IPS-11a (cell line): ENCODE data around the gene PPP2R2D.
A peak's percentile ranks its signal among the peaks of the same experiment; 100 is the strongest.
"Not testable (repeated sequence)": the region's sequence is repeated elsewhere in the genome, so short reads cannot be mapped to it uniquely, and the experiment has no call there.

ENCODE experiments used
- H3K4me3 ChIP-seq: one replicate; pipeline ENCODE4 v1.5.1; 2013; ENCODE audit warnings: low read depth, low read length, control low read depth

PPP2R2D gene

DNA sequence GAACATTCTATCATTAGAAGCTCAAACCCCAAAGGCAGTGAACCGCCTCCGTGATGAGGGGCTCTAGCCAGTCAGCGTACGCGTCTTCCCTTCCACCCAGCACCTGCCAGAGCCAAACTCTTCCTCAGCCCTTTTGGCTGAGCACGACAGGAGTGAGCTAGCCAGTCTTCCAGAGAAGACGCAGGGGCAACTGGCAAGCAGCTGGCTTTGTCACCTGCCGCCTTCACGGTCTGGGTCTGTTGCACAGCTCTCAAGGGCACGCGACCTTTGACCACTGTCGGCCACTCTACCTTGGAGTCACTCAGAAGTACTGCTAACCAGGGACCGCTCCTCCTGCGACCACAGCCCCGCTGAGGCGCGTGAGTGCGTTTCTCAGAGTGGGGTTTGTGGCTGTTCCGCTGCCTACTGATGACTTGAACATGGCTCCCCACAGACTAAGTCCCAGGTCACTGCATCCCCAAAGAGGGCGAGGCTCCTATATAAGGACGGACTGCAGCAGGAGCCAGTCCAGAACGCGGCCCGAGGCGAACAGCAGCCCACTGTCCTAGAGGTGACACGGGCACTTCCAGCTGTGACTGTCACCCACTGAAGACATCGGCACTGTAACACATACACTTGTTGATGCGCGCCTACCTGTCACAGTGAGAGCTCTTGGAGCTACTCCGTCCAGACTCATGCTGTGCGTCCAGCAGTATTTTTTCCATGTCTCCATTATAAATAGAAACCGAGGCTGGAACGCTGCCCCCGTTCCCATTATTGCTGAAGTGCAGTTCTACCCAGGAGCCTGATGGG, 72.5 kb downstream of the PPP2R2D start:
- H3K4me3 ChIP-seq, result no peak overlapping the region

DNA sequence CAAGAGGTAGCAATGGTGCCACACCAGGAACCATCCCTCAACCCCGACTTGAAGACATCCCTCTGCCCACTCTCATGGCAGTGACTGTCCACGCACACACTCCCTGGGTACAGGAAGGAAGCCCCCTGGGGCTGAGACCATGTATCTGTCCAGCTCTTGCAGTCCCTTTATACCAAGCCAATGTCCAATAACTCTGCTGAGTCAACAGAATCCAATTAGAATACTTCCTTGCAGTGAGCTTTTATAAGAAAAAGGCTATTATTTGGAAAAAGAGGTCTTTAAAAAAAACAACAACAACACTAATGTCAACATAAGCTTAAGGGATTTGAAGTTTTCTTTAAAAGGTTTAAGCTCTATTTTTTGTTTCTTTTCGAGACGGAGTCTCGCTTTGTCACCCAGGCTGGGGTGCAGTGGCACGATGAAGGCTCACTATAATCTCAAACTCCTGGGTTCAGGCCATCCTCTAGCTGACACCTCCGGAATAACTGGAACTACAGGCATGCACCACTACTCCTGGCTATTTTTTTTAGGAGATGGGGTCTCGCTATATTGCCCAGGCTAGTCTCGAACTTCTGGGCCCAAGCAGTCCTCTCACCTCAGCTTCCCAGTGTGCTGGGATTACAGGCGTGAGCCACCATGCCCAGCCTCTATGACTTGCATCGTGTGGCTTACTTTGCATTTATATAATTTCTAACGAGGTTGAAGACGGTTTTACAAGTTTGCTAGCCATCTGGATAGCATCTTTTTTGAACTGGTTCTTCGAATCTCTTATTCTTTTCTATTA, 73.4 kb downstream of the PPP2R2D start:
- H3K4me3 ChIP-seq, result no peak overlapping the region

DNA sequence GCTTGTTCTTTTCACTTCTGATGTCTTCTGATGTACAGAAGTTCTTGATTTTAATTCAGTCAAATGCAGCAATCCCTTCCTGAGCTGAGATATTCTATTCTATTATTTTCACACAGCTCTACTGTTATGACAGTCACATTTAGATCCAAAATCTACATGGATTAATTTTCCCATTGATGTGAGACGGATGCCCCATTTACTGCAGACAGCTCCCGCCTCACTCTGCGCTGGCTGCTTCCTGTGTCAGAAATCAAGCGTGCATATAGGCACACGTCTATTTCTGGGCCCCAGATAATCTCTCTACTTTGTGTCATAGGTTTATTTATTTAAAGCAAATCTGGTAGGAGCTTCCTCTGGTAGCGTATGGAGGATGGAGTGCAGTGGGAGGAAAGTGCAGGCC, 74.2 kb downstream of the PPP2R2D start:
- H3K4me3 ChIP-seq, result no peak overlapping the region

DNA sequence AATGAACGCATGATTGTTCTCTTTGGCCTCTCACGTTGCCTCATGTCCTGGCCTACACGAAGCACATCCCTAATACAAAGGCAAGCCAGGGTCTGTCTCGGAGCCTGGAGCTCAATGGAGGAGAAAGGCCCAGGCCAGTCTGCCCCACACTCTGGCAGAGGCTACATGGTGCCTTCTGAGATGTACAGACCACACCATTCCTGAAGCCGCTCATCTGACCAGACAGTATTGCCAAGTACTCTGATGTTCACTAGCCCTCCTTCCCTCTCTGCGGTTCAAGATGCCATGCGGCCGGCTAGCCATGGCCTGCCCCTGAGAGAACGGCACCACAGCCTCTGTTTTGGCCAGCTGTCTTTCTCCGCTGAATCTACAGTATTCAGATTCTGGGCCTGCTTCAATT, 75.0 kb downstream of the PPP2R2D start:
- H3K4me3 ChIP-seq, result no peak overlapping the region

DNA sequence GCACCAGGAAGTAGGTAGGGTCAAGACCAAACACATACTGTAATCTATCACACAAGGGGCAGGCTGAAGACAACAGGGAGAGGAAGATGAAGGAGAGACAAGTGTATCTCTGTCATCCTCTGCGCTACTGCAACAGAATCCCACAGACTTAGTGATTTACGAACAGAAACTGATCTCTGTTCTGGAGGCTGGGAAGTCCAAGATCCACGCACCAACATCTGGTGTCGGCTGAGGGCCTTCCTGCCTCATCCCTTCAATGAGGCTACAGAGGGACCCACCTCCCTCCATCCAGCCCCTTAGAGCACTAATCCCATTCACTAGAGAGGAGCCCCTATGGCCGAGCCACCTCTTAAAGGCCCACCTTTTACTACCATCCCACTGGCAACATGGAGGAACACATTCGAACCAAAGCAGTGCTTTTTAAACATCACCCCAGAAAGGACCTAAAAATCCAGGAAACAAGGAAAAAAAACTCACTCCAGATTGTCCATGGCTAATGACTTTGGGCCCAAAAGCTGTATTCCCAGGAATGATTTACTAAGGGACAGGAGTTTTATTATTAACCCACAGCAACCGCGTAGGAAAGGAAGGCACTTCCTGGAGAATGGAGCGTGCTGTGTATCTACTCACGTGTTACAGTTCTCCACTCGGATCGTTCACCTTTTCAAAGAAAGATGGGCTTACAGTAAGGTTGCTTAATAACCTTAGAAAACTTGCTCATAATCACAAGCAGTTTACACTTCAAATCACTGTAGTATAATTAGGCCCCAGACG, 76.7 kb downstream of the PPP2R2D start:
- no peak overlapping the region for H3K4me3 ChIP-seq

DNA sequence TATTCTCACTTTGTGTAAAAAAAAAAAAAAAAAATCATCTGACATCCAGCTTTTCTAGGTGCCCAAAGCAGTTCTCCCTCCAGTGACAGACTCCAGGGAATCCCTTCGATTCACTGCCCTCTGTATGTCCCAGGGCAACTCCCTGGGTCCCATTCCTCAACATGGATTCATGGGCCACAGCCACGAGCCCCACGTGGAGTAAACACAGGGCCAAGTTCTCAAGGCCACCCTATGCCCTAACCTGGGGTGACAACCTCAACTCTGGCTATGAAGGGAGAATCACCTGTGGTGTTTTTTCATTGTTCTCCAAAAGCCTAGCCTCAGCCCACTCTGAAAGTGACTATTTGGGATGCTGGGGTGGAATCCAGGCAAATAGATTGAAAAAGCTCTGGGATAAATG, 77.6 kb downstream of the PPP2R2D start:
- no peak overlapping the region for H3K4me3 ChIP-seq

DNA sequence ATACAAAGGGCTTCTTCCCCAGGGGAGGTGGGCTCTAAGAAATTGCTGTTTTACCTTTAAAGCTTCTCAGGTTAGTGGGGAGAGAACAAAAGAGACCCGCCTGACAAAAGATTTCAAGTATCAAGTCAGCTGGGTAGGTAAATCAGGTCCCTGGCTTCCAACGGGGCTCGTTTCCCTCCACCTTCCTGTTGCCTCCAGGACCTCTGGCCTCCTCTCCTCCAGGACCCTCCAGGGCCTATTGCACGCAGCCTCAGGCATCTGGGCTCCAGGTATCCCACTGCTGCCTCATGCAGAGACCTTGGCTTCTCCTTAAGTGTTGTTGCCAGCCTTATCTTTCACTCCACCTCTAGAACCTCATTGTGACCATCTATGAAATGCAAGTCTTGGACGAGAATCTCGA, 78.0 kb downstream of the PPP2R2D start:
- no peak overlapping the region for H3K4me3 ChIP-seq

DNA sequence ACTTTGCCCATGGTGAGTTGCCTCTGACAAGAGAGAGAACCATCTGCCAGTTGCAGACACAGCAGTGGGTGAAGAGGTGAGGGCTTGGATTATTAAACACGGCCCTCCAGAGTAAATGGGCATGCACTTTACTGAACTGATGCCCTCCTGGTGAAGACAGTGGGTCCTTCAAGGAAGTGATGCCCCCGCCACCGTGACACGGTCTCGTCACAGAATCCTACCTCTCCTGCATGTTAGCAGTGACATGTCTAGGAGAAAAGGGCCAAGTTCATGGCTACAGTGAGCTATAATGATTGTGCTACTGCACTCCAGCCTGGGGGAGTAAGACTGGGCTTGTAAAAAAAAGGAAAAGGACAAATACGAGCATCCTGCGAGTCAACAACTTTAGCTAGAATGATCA, 78.5 kb downstream of the PPP2R2D start:
- no peak overlapping the region for H3K4me3 ChIP-seq

DNA sequence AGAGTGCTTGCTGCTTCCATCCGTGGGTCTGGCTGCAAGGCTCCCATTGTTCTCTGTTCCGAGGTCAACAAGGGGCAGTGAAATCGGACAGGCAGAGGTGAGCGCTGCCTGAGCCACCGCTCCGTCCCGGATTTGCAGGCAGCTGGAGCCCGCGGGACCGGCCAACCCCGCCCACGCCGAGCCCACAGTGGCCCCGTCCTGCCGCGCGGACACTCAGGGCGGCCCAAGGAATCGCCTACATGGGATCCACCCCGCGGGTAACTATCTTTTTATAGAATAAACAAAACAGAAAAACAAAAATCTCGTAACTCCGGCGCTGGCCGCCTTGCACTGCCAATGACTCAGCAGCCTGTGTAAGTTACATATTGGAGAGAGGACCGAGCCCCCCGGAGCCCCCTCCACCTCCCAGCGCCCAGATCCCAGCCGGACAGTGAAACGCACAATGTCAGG, 79.0 kb downstream of the PPP2R2D start:
- no peak overlapping the region for H3K4me3 ChIP-seq

DNA sequence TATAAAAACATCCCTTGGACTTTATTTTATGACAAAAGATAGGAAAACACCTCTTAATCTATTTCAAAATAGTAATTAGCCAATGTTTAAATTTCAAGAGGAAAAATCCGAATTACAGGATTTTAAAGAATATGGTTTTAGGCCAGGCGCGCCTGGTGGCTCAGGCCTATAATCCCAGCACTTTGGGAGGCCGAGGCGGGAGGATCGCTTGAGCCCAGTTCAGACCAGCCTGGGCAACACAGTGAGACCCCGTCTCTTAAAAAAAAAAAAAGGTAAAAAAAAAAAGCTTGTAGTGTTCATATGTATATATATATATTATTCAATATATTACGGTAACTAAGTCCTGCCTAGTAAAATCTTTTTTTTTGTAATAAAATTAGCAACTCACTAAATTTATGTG, 79.5 kb downstream of the PPP2R2D start:
- no peak overlapping the region for H3K4me3 ChIP-seq

DNA sequence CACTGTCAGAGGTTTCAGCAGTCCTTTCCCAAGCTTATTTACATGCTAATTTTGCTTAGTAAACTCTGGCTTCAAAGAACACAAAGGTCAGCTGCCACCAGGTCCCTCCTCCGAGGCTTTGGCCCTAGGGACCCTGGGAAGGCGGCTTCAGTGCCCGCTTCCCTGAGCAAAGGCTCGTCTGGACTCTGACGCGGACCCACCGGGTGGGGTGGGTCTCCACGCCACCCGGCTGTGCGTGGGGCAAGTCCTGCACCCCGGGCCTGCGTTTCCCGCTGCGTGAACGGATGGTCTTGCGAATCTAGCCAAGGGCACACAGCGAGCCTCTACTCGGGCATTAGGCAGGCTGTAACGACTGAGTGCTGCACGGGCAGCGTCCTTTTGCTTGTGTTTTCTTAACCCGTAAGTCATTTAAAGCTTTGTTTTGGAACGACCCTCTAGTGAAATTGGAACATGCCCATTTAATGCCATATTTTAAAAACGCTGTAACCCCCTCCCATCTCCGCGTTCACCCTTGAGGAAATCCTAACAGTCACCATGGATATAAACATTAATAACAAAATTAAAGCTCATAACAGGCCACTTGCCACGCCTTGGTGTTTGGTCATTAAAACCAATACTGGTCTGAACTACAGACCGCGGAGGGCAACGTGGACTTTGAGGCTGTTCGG, 80.1 kb downstream of the PPP2R2D start:
- H3K4me3 ChIP-seq, result peak overlapping the region; percentile 56

DNA sequence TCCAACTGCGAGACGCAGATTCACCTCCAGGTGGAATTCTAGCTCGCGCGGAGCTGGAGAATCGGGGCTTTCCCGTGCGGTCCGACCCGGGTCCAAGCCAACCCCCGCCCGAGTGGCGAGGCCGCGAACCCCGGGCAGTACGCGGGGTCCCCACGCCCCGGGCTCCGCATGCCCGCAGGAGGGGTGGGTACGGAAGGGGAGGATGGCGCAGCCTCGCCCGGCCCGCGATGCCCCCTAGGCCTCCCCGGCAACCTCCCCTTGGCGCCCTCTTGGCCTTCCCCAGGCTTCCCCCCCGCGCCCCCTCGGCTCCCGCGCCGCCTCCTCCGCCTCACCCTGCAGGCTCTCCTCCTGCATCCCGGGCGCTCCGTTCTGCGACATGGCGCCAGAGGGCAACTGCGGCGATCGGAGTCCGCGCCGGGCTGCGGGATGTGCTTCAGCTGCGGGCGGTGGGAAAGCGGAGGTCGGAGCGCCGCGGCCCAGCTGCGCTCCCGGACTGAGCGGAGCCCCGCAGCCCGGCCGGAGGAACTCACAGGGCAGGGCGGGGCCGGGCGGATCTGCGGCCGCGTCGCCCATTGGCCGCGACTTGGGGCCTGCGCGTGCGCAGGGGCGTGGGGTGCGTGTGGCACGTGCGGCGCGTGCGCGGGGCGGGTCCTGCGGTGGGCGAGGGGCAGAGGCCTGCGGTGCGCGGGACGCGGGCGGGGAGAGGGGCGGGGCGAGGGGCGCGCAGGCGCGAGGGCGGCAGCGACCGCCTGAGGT, 80.8 kb downstream of the PPP2R2D start, which contains the start of gene BNIP3:
Gene BNIP3 (minus strand): TSS at position 495 of the 756 bp plus-strand sequence. CDS start 117 bp downstream, at position 378.
- peak within 1 kb of the TSS; percentile 56 for H3K4me3 ChIP-seq

DNA sequence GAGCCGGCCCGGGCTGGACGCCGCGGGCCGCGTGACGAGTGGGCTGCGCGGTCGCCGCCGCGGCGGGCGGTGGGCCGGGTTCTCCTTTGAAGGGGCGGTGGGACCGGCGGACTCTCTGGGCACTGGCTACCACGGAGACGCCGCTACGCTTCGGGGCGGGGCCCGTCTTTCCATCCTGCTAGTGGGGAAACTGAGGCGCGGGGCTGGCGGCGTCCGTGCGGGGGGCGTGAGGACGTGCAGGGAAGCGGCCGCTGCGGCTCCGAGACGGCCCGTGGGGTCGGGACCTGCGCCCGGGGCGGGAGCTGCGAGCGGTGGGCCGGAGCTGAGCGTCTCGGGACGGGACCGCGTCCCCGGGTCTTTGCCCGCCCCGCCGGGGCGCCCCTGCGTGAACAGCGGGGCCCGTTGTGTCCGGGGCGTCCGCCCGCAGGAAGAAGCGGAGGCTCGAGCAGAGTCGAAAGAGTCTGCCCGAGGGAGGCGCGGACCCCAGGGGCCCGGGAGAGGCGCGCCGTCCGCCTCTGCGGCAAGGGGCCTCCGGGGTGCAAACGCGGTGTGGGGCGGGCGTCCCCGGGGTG, 81.5 kb downstream of the PPP2R2D start:
- peak overlapping the region; percentile 41 for H3K4me3 ChIP-seq

DNA sequence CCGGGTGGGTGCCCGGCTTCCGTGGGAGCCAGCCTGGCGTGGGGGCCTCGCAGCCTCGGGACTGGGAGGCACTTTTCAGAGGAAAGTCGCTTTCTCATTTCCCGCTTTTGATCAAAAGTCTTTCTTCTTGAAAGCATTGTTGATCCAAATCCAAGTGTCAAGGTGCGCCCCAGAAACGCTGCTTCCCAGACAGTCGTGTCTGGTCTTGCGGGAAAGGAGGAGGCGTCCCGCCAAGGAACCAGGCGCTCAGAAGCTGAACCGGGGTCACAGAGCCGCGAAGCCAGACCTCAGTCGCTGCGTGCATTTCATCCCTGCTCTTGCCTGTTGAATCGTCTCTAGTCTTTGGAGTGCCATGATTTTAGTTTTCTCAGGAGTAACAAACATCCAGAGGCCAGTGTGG, 82.0 kb downstream of the PPP2R2D start:
- H3K4me3 ChIP-seq, result no peak overlapping the region

DNA sequence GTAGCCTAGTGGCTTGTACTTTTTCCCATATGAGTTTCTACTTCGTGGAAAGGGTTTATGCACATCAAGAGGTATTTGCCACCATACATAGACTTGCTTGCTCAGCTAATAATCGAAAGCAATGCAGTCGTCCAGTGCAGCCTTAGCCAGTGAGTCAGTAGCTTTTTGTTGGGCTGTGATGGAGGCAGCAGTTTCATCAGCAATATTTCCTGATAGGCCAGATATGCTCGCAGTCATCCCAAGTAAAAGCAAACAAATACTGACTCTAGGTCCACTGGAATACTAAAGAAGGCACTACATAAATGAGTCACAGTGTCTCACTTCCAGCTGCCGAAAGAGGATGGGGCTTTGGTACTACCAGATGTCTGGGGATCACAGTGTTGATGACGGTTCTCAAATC, 83.0 kb downstream of the PPP2R2D start:
- H3K4me3 ChIP-seq, result no peak overlapping the region

DNA sequence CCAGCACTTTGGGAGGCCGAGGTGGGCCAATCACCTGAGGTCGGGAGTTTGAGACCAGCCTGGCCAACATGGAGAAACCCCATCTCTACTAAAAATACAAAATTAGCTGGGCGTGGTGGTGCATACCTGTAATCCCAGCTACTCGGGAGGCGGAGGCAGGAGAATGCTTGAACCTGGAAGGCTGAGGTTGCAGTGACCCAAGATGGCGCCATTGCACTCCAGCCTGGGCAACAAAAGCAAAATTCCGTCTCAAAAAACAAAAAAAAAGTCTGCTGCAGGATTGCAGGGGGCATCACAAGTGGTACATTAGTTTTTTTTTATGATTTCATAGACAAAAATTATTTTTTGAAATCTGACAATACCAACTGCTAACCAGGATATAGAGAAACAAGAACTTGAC, 86.0 kb downstream of the PPP2R2D start:
- not testable (repeated sequence) for H3K4me3 ChIP-seq

DNA sequence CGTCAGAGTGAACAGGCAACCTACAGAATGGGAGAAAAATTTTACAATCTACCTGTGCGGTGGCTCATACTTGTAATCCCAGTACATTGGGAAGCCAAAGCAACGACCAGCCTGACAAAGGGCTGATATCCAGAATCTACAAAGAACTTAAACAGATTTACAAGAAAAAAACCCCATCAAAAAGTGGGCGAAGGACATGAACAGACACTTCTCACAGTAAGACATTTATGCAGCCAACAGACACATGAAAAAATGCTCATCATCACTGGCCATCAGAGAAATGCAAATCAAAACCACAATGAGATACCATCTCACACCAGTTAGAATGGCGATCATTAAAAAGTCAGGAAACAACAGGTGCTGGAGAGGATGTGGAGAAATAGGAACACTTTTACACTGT, 86.5 kb downstream of the PPP2R2D start:
- not testable (repeated sequence) for H3K4me3 ChIP-seq

DNA sequence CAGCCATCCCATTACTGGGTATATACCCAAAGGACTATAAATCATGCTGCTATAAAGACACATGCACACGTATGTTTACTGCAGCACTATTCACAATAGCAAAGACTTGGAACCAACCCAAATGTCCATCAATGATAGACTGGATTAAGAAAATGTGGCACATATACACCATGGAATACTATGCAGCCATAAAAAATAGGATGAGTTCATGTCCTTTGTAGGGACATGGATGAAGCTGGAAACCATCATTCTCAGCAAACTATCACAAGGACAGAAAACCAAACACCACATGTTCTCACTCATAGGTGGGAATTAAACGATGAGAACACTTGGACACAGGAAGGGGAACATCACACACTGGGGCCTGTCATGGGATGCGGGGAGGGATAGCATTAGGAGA, 87.0 kb downstream of the PPP2R2D start:
- H3K4me3 ChIP-seq, result not testable (repeated sequence)

DNA sequence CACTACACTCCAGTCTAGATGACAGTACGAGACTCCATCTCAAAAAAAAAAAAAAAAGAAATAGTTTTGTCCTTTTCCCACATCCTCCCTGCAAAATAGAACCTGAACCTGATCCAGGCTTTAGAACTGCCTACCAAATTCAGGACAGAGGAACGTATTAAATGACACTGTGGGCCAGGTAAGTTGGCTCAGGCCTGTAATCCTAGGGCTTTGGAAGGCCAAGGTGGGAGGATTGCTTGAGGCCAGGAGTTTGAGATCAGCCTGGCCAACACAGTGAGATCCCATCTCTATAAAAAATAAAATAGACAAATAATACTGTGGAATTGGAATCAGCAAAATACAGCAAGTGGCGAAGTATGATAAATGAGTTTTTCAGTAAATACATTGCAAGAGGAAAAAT, 90.9 kb downstream of the PPP2R2D start:
- no peak overlapping the region for H3K4me3 ChIP-seq

DNA sequence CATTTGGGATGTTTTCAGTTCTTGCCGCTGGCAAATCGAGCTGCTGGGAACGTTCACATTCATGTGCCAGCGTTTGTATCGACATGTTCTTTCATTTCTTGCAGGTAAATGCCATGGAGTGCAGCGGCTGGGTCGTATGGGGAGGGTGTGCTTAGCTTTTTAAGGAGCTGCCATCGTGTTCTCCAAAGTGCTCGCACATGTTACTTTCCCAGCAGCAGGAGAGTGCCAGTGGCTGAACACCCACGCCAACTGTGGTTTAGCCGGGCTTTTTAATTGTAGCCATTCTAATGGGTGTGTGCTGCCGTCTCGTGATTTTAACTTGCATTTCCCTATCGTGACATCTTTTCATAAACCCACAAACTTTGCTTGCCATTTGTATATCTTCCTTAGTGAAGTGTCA, 92.5 kb downstream of the PPP2R2D start:
- no peak overlapping the region for H3K4me3 ChIP-seq
